ENCODE results near the gene NUDT2.

DNA sequence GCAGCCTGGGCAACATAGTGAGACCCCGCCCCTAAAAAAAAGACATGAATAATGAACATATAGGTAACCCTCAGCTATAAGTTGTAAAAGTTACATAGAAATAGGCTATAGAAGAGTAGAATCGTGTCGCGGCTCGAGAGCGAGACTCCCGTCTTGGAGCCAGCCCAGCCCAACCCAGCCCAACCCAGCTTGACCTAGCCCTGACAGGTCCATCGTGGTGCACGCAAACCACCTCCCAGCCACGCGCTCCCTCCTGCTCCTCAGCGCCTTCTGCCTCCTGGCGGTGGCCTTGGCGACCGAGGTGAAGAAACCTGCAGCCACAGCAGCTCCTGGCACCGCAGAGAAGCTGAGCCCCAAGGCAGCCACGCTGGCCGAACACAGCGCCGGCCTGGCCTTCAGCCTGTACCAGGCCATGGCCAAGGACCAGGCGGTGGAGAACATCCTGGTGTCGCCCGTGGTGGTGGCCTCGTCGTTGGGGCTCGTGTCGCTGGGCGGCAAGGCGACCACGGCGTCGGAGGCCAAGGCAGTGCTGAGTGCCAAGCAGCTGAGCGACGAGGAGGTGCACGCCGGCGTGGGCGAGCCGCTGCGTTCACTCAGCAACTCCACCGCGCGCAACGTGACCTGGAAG is 11.1 kb upstream of the NUDT2 start:
- TF ChIP-seq FOS (IDR thresholded peaks at IDR 0.05; ENCODE audit: borderline replicate concordance, extremely low read depth, insufficient read length) (no peak), EZH2 (IDR thresholded peaks at IDR 0.05; ENCODE audit: borderline replicate concordance, control insufficient read depth, low read depth, low read length) (no peak), DPF2 (IDR thresholded peaks at IDR 0.05) (no peak), CEBPB (IDR thresholded peaks at IDR 0.05; ENCODE audit: borderline replicate concordance in 1 of 2, low read depth in 2 of 2, low read length in 2 of 2) (no peak), TCF7 (IDR thresholded peaks at IDR 0.05; ENCODE audit: borderline replicate concordance) (no peak)
- TF ChIP-seq, protein P1, sequence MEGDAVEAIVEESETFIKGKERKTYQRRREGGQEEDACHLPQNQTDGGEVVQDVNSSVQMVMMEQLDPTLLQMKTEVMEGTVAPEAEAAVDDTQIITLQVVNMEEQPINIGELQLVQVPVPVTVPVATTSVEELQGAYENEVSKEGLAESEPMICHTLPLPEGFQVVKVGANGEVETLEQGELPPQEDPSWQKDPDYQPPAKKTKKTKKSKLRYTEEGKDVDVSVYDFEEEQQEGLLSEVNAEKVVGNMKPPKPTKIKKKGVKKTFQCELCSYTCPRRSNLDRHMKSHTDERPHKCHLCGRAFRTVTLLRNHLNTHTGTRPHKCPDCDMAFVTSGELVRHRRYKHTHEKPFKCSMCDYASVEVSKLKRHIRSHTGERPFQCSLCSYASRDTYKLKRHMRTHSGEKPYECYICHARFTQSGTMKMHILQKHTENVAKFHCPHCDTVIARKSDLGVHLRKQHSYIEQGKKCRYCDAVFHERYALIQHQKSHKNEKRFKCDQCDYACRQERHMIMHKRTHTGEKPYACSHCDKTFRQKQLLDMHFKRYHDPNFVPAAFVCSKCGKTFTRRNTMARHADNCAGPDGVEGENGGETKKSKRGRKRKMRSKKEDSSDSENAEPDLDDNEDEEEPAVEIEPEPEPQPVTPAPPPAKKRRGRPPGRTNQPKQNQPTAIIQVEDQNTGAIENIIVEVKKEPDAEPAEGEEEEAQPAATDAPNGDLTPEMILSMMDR (IDR thresholded peaks at IDR 0.05 in 2 of 3, conservative IDR thresholded peaks at IDR 0.05 in 1 of 3; ENCODE audit: control insufficient read depth in 2 of 3, extremely low read depth in 1 of 3, insufficient read depth in 1 of 3, low read depth in 3 of 3, low read length in 3 of 3): no peak
- TF ChIP-seq, protein P2, sequence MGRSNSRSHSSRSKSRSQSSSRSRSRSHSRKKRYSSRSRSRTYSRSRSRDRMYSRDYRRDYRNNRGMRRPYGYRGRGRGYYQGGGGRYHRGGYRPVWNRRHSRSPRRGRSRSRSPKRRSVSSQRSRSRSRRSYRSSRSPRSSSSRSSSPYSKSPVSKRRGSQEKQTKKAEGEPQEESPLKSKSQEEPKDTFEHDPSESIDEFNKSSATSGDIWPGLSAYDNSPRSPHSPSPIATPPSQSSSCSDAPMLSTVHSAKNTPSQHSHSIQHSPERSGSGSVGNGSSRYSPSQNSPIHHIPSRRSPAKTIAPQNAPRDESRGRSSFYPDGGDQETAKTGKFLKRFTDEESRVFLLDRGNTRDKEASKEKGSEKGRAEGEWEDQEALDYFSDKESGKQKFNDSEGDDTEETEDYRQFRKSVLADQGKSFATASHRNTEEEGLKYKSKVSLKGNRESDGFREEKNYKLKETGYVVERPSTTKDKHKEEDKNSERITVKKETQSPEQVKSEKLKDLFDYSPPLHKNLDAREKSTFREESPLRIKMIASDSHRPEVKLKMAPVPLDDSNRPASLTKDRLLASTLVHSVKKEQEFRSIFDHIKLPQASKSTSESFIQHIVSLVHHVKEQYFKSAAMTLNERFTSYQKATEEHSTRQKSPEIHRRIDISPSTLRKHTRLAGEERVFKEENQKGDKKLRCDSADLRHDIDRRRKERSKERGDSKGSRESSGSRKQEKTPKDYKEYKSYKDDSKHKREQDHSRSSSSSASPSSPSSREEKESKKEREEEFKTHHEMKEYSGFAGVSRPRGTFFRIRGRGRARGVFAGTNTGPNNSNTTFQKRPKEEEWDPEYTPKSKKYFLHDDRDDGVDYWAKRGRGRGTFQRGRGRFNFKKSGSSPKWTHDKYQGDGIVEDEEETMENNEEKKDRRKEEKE (IDR thresholded peaks at IDR 0.05): no peak
